Measurements from ENCODE around the gene PDPN.

PDPN gene

GRCh38 chr1:13661539-13661938 is 77.9 kb downstream of the PDPN start:
- DNase-seq = no peak
- in situ Hi-C loops (cut with MboI; ENCODE audit: low pct_unique_long_range_greater_than_20kb, low sequenced_read_pairs) = no loop called here

DNA sequence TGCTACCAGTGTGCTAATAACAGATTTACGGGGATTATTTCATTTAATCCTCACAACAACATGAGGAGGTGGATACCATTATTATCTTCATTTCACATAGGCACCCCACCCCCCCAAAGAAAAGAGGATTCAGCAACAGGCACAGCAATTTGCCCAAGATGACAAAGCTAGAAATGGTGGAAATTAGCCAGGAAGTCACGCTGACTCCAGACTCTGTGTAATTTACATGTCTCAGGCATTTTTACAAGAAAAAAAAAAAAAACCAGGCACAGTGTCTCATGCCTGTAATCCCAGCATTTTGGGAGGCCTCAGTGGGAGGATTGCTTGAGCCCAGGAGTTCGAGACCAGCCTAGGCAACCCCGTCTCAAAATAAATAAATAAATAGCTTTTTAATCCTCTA is 78.9 kb downstream of the PDPN start:
- in situ Hi-C loops (cut with MboI; ENCODE audit: low pct_unique_long_range_greater_than_20kb, low sequenced_read_pairs) = no loop called here

DNA sequence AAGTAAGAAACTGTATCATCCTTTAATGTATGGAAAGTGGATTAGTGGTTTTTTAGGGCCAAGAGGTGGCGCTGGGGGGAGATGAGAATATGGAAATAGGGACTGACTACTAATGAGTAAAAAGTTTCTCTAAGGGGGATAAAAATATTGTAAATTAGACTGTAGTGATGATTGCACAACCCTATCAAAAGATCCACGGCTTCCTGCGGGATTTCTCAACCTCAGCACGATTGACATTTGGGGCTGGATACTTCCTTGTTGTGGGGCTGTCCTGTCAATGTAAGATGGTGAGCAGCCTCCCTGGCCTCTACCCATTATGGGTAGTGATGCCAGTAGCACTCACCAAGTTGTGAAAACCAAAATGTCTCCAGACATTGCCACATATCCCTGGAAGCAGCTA is 80.3 kb downstream of the PDPN start:
- in situ Hi-C loops (cut with MboI; ENCODE audit: low pct_unique_long_range_greater_than_20kb, low sequenced_read_pairs) = no loop called here
- no peak for DNase-seq

More for the DNA sequence above, 78.9 kb downstream of the PDPN start:
- no peak for DNase-seq

DNA sequence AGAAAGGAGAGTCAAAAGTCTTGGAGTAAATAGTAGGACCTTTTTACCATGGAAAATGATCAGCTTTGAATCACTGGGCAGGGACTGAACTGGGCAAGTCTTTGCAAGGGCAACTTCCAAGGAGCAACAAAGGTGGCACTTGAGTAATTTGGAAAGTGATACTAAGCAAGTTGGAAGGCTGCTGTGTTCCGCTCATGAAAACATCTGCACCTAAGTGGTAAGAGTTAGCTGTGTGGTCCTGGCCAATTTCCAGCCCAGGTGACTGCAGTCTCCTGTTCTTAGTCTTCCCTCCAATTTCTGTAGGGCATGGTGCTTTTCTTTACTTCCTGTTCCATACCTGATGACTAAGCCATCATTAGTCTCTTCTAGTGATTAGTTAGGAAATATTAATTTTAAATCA is 80.8 kb downstream of the PDPN start:
- DNase-seq = no peak
- in situ Hi-C loops (cut with MboI; ENCODE audit: low pct_unique_long_range_greater_than_20kb, low sequenced_read_pairs) = no loop called here

DNA sequence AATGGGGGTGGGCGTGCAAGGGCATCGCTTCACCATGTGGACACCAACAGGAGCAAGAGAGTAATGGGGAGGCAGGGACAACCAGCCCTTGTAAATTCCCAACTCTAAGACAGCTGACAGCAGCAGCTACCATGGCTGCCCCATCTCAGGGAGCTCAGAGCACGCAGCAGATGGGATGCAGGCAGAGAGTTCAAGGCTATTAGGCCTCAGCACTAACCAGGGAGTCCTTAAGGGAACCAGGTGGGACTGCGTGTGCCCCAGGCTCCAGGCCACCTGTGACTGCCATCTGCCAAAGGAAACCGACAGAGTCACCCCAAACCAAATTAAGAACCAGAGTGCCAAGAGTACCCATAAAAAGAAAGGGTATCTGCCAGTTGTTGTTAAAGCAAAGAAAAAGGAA is 82.7 kb downstream of the PDPN start:
- DNase-seq = no peak
- in situ Hi-C loops (cut with MboI; ENCODE audit: low pct_unique_long_range_greater_than_20kb, low sequenced_read_pairs) = no loop called here

All from KBM-7 (cell line).